Measurements from ENCODE around the gene BORCS5.

- no peak for TF ChIP-seq POLR2AphosphoS5 (IDR thresholded peaks at IDR 0.05; ENCODE audit: insufficient read depth in 1 of 2, low read depth in 1 of 2)
- no peak for TF ChIP-seq CTCF (IDR thresholded peaks at IDR 0.05)
- no peak for TF ChIP-seq POLR2A (IDR thresholded peaks at IDR 0.05)
These were observed 123.2 kb downstream of the BORCS5 start for GRCh38 chr12:12480074-12480473.
